Breast epithelium (tissue), 4 donors: ENCODE measurements around the gene GSTM3. TPM values are rescaled to one million over a fixed set of nuclear protein-coding genes. Genes with fewer than 3 reads are reported as not detected.
"Not testable (repeated sequence)": the region's sequence is repeated elsewhere in the genome, so short reads cannot be mapped to it uniquely, and the experiment has no call there.

Experiments
- DNase-seq, 2 donors: peaks; one replicate each; pipeline ENCODE4 v3.0.0-alpha.2; 2019; ENCODE audit warnings: low spot score in 2 of 2
- H3K27ac ChIP-seq, 2 donors: fragments of 200-600 bp; sonication (generic) in 1 of 2; one replicate each; pipeline ENCODE4 v1.5.1; 2016 to 2019; ENCODE audit warnings: mild to moderate bottlenecking in 1 of 2
- H3K27me3 ChIP-seq, 2 donors: fragments of 200-600 bp; sonication (generic) in 1 of 2; one replicate each; pipeline versions ENCODE4 v1.5.1 to v1.6.0; 2017 to 2019; ENCODE audit warnings: control low read depth in 1 of 2, mild to moderate bottlenecking in 1 of 2
- H3K36me3 ChIP-seq: fragments of 200-600 bp; one replicate; pipeline ENCODE4 v1.5.1; 2019
- H3K4me1 ChIP-seq, 2 donors: fragments of 200-600 bp; sonication (generic); one replicate each; pipeline ENCODE4 v1.5.1; 2016 to 2019; ENCODE audit warnings: control low read depth in 1 of 2
- H3K4me3 ChIP-seq, 3 donors: fragments of 200-600 bp; sonication (generic); 1 replicate in 2 of 3; 2 replicates in 1 of 3; pipeline ENCODE4 v1.5.1; 2016 to 2019; ENCODE audit warnings: mild to moderate bottlenecking in 3 of 3, moderate library complexity in 2 of 3
- H3K9me3 ChIP-seq, 2 donors: fragments of 200-600 bp; sonication (generic) in 1 of 2; one replicate each; pipeline ENCODE4 v1.5.1; 2016 to 2019; ENCODE audit warnings: control low read depth in 1 of 2
- CTCF ChIP-seq, 3 donors: fragments of 450-650 bp; IDR thresholded peaks; one replicate each; pipeline ENCODE4 v1.5.1; 2016 to 2017; ENCODE audit warnings: antibody characterized with exemption in 3 of 3, mild to moderate bottlenecking in 3 of 3, moderate library complexity in 3 of 3
- POLR2A ChIP-seq: fragments of 450-650 bp; IDR thresholded peaks from one replicate; pipeline ENCODE4 v1.6.1; 2016; ENCODE audit warnings: antibody characterized with exemption, mild to moderate bottlenecking, moderate library complexity
- POLR2AphosphoS5 ChIP-seq, 3 donors: sonication (generic); formaldehyde crosslinking; IDR thresholded peaks; one replicate each; pipeline ENCODE4 v1.6.1; 2017; ENCODE audit warnings: antibody characterized with exemption in 3 of 3
- intact Hi-C: fragments of 100-400 bp; cut with DNase I; formaldehyde crosslinking; loops from one replicate; pipeline ENCODE4 v1.15.1; 2023; ENCODE audit warnings: low total_unique reads
- total RNA-seq, 3 donors: library from RNA; depleted of rRNA; stranded (reverse); fragments of >200 nt; gene quantifications; one replicate each; pipeline ENCODE4 v1.1.0, GENCODE V29; 2016

The GSTM3 gene
- total RNA-seq, 3 donors from 2014 or later: 40.0 to 226 (median 105) TPM

- intact Hi-C loops: no loop called here
- Histone ChIP-seq H3K36me3 (no peaks in the 10 kb centered on the region), H3K4me1 (no peaks in the 10 kb centered on the region), H3K9me3 (no peaks in the 10 kb centered on the region), H3K27ac (peak overlapping the region; percentile 27 to 40), H3K4me3 (no peak overlapping the region), H3K27me3 (no peaks in the 10 kb centered on the region)
- TF ChIP-seq POLR2A (no peak), CTCF (IDR thresholded peaks at IDR 0.05) (no peak), POLR2AphosphoS5 (IDR thresholded peaks at IDR 0.05) (no peak)
- peak in 1 of 2 donors; percentile 38 for DNase-seq
Observed at GRCh38 chr1:109705411-109705810, 35.4 kb downstream of the GSTM3 start.

- Histone ChIP-seq H3K9me3 (no peaks in the 10 kb centered on the region), H3K4me3 (no peak overlapping the region), H3K4me1 (no peaks in the 10 kb centered on the region), H3K27ac (no peak overlapping the region), H3K36me3 (no peaks in the 10 kb centered on the region), H3K27me3 (no peaks in the 10 kb centered on the region)
- TF ChIP-seq CTCF (IDR thresholded peaks at IDR 0.05) (no peak), POLR2A (no peak), POLR2AphosphoS5 (IDR thresholded peaks at IDR 0.05) (no peak)
- intact Hi-C loops: no loop called here
- DNase-seq: no peak
Observed at GRCh38 chr1:109704173-109704572, 36.7 kb downstream of the GSTM3 start.

- DNase-seq, intact Hi-C loops, H3K27me3 ChIP-seq, H3K27ac ChIP-seq, H3K4me3 ChIP-seq, H3K9me3 ChIP-seq, H3K4me1 ChIP-seq, H3K36me3 ChIP-seq: not testable (repeated sequence)
Observed at GRCh38 chr1:109702940-109703339, 37.9 kb downstream of the GSTM3 start.

GRCh38 chr1:109697861-109698260 is 43.0 kb downstream of the GSTM3 start:
- H3K36me3 ChIP-seq, H3K4me3 ChIP-seq, DNase-seq, H3K27ac ChIP-seq, H3K9me3 ChIP-seq, intact Hi-C loops, H3K27me3 ChIP-seq, H3K4me1 ChIP-seq: not testable (repeated sequence)

GRCh38 chr1:109697066-109697465 is 43.8 kb downstream of the GSTM3 start:
- intact Hi-C loops: no loop called here
- no peaks in the 10 kb centered on the region for H3K36me3 ChIP-seq
- TF ChIP-seq CTCF (IDR thresholded peaks at IDR 0.05): no peak
- no peak for TF ChIP-seq POLR2AphosphoS5 (IDR thresholded peaks at IDR 0.05)
- TF ChIP-seq POLR2A: no peak
- H3K27me3 ChIP-seq: no peaks in the 10 kb centered on the region
- no peak overlapping the region for H3K27ac ChIP-seq
- no peaks in the 10 kb centered on the region for H3K9me3 ChIP-seq
- H3K4me1 ChIP-seq: no peaks in the 10 kb centered on the region
- H3K4me3 ChIP-seq: no peak overlapping the region
- no peak for DNase-seq

- intact Hi-C loops, H3K27ac ChIP-seq, DNase-seq, H3K9me3 ChIP-seq, H3K4me3 ChIP-seq, H3K4me1 ChIP-seq, H3K27me3 ChIP-seq, H3K36me3 ChIP-seq: not testable (repeated sequence)
Observed at GRCh38 chr1:109695138-109695537, 45.7 kb downstream of the GSTM3 start.

- DNase-seq, H3K9me3 ChIP-seq, H3K4me3 ChIP-seq, H3K27me3 ChIP-seq, H3K27ac ChIP-seq, H3K36me3 ChIP-seq, intact Hi-C loops, H3K4me1 ChIP-seq: not testable (repeated sequence)
Observed at GRCh38 chr1:109694400-109694799, 46.4 kb downstream of the GSTM3 start.
